ENCODE results near the gene IFT25.
"Not testable (repeated sequence)": the region's sequence is repeated elsewhere in the genome, so short reads cannot be mapped to it uniquely, and the experiment has no call there.

Gene IFT25

DNA sequence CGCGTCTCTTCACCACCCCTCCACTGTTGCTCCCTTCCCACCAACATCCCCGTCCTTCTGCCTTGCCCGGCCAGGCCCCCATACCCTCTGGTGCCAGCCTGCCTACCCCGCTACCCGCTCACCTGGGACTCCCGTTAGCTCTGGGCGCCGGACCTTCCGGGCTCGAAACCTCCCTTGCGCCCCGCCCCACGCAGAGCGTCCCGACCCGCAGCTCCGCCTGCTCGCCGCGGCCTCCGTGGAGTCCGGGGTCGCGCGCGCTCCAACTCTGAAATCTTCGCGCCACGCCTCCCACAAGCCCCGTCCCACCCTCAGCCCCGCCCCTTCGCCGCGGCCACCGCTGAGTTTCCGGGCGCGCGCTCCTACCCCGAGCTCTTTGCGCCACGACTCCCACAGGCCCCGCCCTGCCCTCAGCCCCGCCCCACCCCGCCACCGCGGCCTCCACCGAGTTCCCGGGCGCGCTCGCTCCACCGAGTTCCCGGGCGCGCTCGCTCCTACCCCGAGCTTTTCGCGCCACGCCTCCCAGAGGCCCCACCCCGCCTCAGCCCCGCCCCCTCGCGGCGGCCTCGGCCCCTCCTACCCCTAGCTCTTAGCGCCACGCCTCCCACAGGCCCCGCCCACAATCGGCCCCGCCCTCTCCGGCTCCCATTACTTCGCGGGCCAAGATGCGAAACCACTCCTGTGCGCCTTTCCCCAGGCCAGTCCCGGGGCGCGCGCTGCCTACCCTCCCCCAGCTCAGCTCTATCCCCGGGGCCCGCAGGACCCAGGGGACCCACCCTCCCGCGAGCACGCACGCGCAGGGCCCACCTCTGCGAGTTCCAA lies at the start of gene IFT25:
Gene IFT25 (minus strand): TSS at position 267 of the 819 bp plus-strand sequence. CDS start 5,617 bp downstream, outside the sequence.
- peaks cover 2% of the 10 kb centered on the region for H3K4me1 ChIP-seq (ENCODE audit: control insufficient read depth, insufficient read depth, low read length)
- no peak within 1 kb of the TSS for H3K9ac ChIP-seq (ENCODE audit: low read depth, low read length)
- H3K36me3 ChIP-seq (ENCODE audit: control insufficient read depth, insufficient read depth, low read length), result no peaks in the 10 kb centered on the region
- H3K4me3 ChIP-seq (ENCODE audit: low read depth, low read length), result peak within 1 kb of the TSS; percentile 77
- H3K27me3 ChIP-seq (ENCODE audit: control insufficient read depth, insufficient read depth, low read length), result no peaks in the 10 kb centered on the region
- H3K9me3 ChIP-seq (ENCODE audit: control insufficient read depth, insufficient read depth, low read length), result no peaks in the 10 kb centered on the region

DNA sequence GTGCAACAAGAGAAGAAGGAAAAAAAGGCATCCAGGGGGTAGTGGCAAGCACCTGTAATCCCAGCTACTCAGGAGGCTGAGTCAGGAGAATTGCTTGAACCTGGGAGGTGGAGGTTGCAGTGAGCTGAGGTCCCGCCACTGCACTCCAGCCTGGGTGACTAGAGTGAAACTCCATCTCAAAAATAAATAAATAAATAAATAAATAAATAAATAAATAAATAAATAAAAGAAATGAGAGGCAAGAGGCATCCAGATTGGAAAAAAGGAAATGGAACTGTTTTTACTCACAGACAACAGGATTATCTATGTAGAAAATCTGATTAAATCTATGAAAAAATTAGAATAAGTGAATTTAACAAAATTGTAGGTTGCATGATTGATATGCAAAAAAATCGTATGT lies 49.0 kb upstream of the IFT25 start:
- H3K9me3 ChIP-seq (ENCODE audit: control insufficient read depth, insufficient read depth, low read length); H3K4me1 ChIP-seq (ENCODE audit: control insufficient read depth, insufficient read depth, low read length); H3K27me3 ChIP-seq (ENCODE audit: control insufficient read depth, insufficient read depth, low read length); H3K9ac ChIP-seq (ENCODE audit: low read depth, low read length); H3K4me3 ChIP-seq (ENCODE audit: low read depth, low read length); H3K36me3 ChIP-seq (ENCODE audit: control insufficient read depth, insufficient read depth, low read length): not testable (repeated sequence)

DNA sequence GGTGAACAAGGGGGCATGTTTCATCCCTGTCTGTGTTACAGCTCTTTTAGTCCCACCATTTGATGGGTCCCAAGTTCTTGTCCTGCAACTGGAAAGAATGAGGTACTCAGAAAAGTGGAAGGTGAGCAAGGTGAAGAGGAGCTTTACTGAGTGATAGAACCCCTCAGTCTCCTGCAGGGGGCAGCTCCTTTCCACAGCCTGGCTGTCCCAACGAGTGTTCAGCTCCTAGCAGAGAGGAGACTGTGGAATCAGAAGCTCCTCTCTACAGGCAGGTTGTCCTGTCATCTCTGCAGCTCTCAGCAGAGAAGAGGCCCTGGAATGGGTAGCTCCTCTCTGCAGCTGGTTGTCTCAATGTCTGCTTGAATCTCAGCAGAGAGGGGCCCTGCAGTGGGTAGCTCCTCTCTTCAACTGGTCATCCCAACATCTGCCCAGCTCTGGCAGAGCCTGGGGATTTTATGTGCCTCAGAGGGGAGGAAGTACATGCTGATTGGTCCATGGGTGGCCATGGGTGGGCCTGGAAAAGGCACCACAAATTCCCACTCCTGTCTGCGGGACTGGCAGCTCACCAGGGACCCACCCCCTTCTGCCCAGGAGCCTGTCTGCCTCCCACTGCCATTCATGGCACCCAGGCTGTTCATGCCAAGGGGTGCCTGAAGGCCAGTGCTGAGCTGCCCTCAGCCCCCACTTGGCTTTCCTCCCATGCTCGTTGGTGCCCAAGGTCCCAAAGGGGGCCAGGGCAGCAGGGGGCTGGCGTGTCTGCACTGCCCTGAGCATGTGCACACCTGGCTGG lies 46.8 kb upstream of the IFT25 start:
- no peak overlapping the region for H3K9ac ChIP-seq (ENCODE audit: low read depth, low read length)
- no peaks in the 10 kb centered on the region for H3K36me3 ChIP-seq (ENCODE audit: control insufficient read depth, insufficient read depth, low read length)
- no peaks in the 10 kb centered on the region for H3K27me3 ChIP-seq (ENCODE audit: control insufficient read depth, insufficient read depth, low read length)
- no peaks in the 10 kb centered on the region for H3K9me3 ChIP-seq (ENCODE audit: control insufficient read depth, insufficient read depth, low read length)
- H3K4me3 ChIP-seq (ENCODE audit: low read depth, low read length), result no peak overlapping the region
- no peaks in the 10 kb centered on the region for H3K4me1 ChIP-seq (ENCODE audit: control insufficient read depth, insufficient read depth, low read length)

DNA sequence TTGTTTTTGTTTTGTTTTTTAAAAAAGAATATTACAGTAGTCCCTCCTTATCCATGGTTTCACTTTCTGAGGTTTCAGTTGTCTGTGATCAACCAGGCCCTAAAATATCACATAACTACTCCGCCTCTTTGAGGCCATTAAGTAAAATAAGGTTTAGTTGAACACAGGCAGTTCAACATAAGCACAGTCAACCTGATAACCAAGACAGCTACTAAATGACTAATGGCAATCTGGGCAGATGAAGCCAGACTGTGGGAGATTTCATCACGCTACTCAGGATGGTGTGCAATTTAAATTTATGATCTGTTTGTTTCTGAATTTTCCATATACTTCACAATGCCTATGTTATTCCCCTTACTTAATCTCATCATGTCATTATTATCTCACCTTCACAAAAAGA lies 42.4 kb upstream of the IFT25 start:
- H3K27me3 ChIP-seq (ENCODE audit: control insufficient read depth, insufficient read depth, low read length), result no peaks in the 10 kb centered on the region
- no peak overlapping the region for H3K4me3 ChIP-seq (ENCODE audit: low read depth, low read length)
- no peaks in the 10 kb centered on the region for H3K36me3 ChIP-seq (ENCODE audit: control insufficient read depth, insufficient read depth, low read length)
- no peaks in the 10 kb centered on the region for H3K4me1 ChIP-seq (ENCODE audit: control insufficient read depth, insufficient read depth, low read length)
- no peak overlapping the region for H3K9ac ChIP-seq (ENCODE audit: low read depth, low read length)
- no peaks in the 10 kb centered on the region for H3K9me3 ChIP-seq (ENCODE audit: control insufficient read depth, insufficient read depth, low read length)

DNA sequence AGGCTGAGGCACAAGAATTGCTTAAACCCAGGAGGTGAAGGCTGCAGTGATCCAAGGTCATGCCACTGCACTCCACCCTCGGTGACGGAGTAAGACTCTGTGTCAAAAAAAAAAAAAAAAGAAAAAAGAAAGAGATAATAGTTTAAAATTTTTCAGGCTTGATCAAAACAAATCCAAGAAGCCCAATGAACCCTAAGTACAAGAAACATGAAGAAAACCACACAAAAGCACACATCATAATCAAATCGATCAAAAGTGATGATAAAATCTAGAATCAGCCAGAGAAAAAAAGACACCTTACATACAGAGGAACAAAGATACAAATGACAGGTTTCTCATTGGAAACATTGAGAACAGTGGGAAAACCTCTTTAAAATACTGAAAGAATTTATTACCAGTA lies 41.0 kb upstream of the IFT25 start:
- Histone ChIP-seq H3K27me3 (ENCODE audit: control insufficient read depth, insufficient read depth, low read length) (no peaks in the 10 kb centered on the region), H3K4me3 (ENCODE audit: low read depth, low read length) (no peak overlapping the region), H3K9me3 (ENCODE audit: control insufficient read depth, insufficient read depth, low read length) (no peaks in the 10 kb centered on the region), H3K4me1 (ENCODE audit: control insufficient read depth, insufficient read depth, low read length) (no peaks in the 10 kb centered on the region), H3K36me3 (ENCODE audit: control insufficient read depth, insufficient read depth, low read length) (no peaks in the 10 kb centered on the region), H3K9ac (ENCODE audit: low read depth, low read length) (no peak overlapping the region)

DNA sequence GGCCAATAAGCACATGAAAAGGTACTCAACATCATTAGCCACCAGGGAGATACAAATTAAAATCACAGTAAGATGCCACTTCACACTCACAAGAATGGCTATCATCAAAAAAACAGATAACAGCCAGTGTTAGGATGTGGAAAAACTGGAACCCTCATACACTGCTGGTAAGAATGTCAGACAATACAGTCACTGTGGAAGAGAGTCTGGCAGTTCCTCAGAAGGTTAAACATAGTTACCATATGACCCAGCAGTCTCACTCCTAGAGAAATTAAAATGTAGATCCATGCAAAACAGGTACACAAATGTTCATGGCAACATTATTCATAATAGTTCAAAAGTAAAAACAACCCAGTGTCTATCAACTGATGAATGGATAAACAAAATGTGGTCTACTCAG lies 39.2 kb upstream of the IFT25 start:
- no peaks in the 10 kb centered on the region for H3K36me3 ChIP-seq (ENCODE audit: control insufficient read depth, insufficient read depth, low read length)
- no peak overlapping the region for H3K9ac ChIP-seq (ENCODE audit: low read depth, low read length)
- H3K4me3 ChIP-seq (ENCODE audit: low read depth, low read length), result no peak overlapping the region
- H3K9me3 ChIP-seq (ENCODE audit: control insufficient read depth, insufficient read depth, low read length), result no peaks in the 10 kb centered on the region
- H3K27me3 ChIP-seq (ENCODE audit: control insufficient read depth, insufficient read depth, low read length), result no peaks in the 10 kb centered on the region
- H3K4me1 ChIP-seq (ENCODE audit: control insufficient read depth, insufficient read depth, low read length), result no peaks in the 10 kb centered on the region

DNA sequence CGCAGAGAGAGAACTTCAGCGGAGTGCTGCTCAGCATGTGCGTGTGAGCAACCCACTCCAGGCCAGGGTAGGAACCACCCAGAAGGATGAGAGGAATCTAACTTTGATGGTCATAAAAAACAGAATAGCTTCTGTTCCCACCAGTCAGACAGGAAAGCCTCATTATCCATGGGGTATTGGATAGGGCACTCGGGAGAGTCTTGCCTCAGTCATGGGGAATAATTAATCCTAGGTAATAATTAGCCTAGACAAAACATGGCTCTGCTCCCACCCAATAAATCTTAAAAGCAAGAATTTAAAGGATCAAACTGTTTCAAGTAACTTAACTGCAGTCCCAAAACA lies 37.2 kb upstream of the IFT25 start:
- H3K4me1 ChIP-seq (ENCODE audit: control insufficient read depth, insufficient read depth, low read length), result no peaks in the 10 kb centered on the region
- no peaks in the 10 kb centered on the region for H3K36me3 ChIP-seq (ENCODE audit: control insufficient read depth, insufficient read depth, low read length)
- peak overlapping the region; percentile 33 for H3K4me3 ChIP-seq (ENCODE audit: low read depth, low read length)
- no peaks in the 10 kb centered on the region for H3K27me3 ChIP-seq (ENCODE audit: control insufficient read depth, insufficient read depth, low read length)
- no peak overlapping the region for H3K9ac ChIP-seq (ENCODE audit: low read depth, low read length)
- no peaks in the 10 kb centered on the region for H3K9me3 ChIP-seq (ENCODE audit: control insufficient read depth, insufficient read depth, low read length)

DNA sequence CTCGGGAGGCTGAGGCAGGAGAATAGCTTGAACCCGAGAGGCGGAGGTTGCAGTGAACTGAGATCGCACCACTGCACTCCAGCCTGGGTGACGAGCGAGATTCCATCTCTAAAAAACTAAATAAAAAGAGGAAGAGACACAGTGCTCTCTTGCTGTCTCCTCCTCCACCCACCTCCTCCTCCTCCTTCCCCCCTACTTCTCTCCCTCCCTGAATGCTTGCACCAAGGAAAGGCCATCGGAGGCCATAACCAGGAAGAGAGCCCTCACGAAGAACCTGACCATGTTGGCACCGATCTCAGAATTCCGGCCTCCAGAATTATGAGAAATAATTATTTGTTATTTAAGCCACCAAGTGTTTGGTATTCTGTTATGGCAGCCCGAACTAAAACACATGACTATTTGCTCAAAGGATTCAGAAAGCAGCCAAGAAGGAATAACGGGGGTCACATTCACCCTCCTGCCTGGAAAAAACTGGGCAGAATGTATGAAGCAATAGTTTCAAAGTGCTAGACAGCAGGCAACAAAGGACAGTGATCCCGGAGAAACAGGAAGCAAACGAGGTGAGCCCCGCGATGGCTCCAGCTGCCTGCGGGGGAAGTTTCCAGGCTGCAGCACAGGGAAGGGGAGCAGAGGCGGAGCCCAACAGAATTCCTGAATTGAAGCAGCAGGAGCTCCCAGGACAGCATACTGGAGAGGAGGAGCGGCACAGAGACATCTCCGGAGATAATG lies 36.7 kb upstream of the IFT25 start:
- Histone ChIP-seq H3K9me3 (ENCODE audit: control insufficient read depth, insufficient read depth, low read length) (no peaks in the 10 kb centered on the region), H3K36me3 (ENCODE audit: control insufficient read depth, insufficient read depth, low read length) (no peaks in the 10 kb centered on the region), H3K4me3 (ENCODE audit: low read depth, low read length) (peak overlapping the region; percentile 38), H3K27me3 (ENCODE audit: control insufficient read depth, insufficient read depth, low read length) (no peaks in the 10 kb centered on the region), H3K9ac (ENCODE audit: low read depth, low read length) (no peak overlapping the region), H3K4me1 (ENCODE audit: control insufficient read depth, insufficient read depth, low read length) (no peaks in the 10 kb centered on the region)

DNA sequence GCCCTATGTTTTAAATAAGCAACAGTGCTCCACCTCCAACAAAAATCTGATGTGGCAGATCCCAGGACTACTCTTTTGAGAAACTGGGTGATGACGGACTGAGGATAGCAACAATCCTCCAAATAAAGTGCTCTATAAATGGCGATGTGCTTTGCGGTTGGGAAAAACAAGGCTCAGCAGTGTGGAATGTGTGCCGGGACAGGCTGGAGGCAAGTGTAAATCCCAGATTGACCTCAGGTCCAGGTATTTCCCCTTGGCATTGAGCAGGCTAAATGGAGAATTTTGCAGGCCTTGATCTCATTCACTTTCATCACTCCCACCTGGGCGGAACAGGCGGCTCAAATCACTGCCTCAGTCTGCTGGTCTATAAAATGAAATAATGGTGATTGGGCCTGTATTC lies 35.7 kb upstream of the IFT25 start:
- no peaks in the 10 kb centered on the region for H3K27me3 ChIP-seq (ENCODE audit: control insufficient read depth, insufficient read depth, low read length)
- no peaks in the 10 kb centered on the region for H3K9me3 ChIP-seq (ENCODE audit: control insufficient read depth, insufficient read depth, low read length)
- no peaks in the 10 kb centered on the region for H3K36me3 ChIP-seq (ENCODE audit: control insufficient read depth, insufficient read depth, low read length)
- no peaks in the 10 kb centered on the region for H3K4me1 ChIP-seq (ENCODE audit: control insufficient read depth, insufficient read depth, low read length)
- no peak overlapping the region for H3K9ac ChIP-seq (ENCODE audit: low read depth, low read length)
- H3K4me3 ChIP-seq (ENCODE audit: low read depth, low read length), result no peak overlapping the region

DNA sequence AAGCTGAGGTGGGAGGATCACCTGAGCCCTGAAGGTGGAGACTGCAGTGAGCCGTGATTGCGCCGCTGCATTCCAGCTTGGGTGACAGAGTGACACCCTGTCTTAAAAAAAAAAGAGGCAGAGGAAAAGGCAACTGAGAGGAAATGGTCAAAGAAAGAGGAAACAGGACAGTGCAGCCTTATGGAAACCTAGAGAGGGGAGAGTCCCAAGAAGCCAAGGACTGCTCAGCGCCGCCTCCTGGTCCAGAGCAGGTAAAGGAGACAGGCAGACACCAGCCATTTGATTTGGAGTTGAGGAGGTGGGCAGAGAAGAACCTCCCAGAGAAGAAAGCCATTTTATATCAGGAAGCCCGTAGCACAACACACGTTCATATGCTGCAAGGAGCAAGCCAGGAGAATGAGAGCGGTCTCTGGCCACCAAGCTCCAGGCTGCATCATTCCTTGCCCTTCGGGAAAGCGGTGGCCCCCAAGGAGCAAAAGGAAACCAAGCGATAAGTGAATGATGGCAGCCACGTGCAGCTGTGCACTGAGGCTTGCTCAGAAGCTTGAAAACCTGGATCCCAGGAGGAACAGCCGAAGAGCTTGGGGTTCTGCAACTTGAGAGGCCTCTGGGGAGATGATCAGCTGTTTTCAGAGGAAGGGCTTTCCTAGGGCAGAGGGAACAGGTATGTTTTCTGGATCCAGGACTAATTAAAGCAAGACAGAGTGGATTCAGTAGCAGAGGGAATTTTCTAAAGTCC lies 34.4 kb upstream of the IFT25 start:
- Histone ChIP-seq H3K9me3 (ENCODE audit: control insufficient read depth, insufficient read depth, low read length) (no peaks in the 10 kb centered on the region), H3K36me3 (ENCODE audit: control insufficient read depth, insufficient read depth, low read length) (no peaks in the 10 kb centered on the region), H3K27me3 (ENCODE audit: control insufficient read depth, insufficient read depth, low read length) (no peaks in the 10 kb centered on the region), H3K9ac (ENCODE audit: low read depth, low read length) (no peak overlapping the region), H3K4me3 (ENCODE audit: low read depth, low read length) (no peak overlapping the region), H3K4me1 (ENCODE audit: control insufficient read depth, insufficient read depth, low read length) (no peaks in the 10 kb centered on the region)

DNA sequence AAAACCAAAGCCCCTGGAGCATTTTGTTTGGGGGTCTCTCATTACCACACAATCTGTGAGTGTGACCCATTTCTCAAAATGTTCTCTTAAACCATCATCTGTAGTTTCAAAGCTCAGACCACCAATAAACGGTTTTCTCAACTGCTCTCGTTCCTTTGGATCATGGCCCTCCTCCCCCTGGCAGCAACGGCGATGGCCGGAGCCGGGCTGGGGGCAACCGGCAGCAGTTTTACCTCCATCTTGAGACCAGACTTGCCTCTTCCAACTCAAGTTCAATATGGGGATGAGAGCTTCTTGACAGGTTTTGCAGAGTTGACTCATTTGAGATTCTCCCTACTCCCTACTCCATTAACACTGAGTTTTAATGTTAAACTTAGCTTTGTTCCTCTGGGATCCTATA lies 30.4 kb upstream of the IFT25 start:
- Histone ChIP-seq H3K4me3 (ENCODE audit: low read depth, low read length) (no peak overlapping the region), H3K4me1 (ENCODE audit: control insufficient read depth, insufficient read depth, low read length) (no peaks in the 10 kb centered on the region), H3K27me3 (ENCODE audit: control insufficient read depth, insufficient read depth, low read length) (no peaks in the 10 kb centered on the region), H3K9me3 (ENCODE audit: control insufficient read depth, insufficient read depth, low read length) (no peaks in the 10 kb centered on the region), H3K36me3 (ENCODE audit: control insufficient read depth, insufficient read depth, low read length) (no peaks in the 10 kb centered on the region), H3K9ac (ENCODE audit: low read depth, low read length) (no peak overlapping the region)

All from iPS-15b (cell line).